Neutrophil (primary cell): Measurements from ENCODE around the gene ROR2.

Source experiments
- H3K27ac ChIP-seq: fragments of 200-600 bp; sonication (generic); 2 replicates; pipeline ENCODE4 v1.5.1; 2016; ENCODE audit warnings: mild to moderate bottlenecking, moderate library complexity
- H3K27me3 ChIP-seq: fragments of 200-600 bp; sonication (generic); 2 replicates; pipeline ENCODE4 v1.6.0; 2016; ENCODE audit warnings: mild to moderate bottlenecking
- H3K36me3 ChIP-seq: fragments of 200-600 bp; sonication (generic); 2 replicates; pipeline ENCODE4 v1.5.1; 2017
- H3K4me1 ChIP-seq, 2 experiments: fragments of 200-600 bp in 1 of 2; sonication (generic) in 1 of 2; 1 replicate in 1 of 2; 2 replicates in 1 of 2; pipeline versions ENCODE4 v1.5.1 to v1.6.1; 2013 to 2016; ENCODE audit warnings: low read depth in 1 of 2, low read length in 1 of 2, mild to moderate bottlenecking in 1 of 2, moderate library complexity in 1 of 2; ENCODE audit not compliant: control insufficient read depth in 1 of 2, insufficient read depth in 1 of 2
- H3K4me3 ChIP-seq, 2 experiments: fragments of 200-600 bp in 1 of 2; sonication (generic) in 1 of 2; 1 replicate in 1 of 2; 2 replicates in 1 of 2; pipeline ENCODE4 v1.5.1; 2013 to 2016; ENCODE audit warnings: low read depth in 1 of 2, low read length in 1 of 2, mild to moderate bottlenecking in 1 of 2, moderate library complexity in 1 of 2
- H3K9me3 ChIP-seq: fragments of 200-600 bp; sonication (generic); 2 replicates; pipeline ENCODE4 v1.5.1; 2016
- TF ChIP-seq, protein P1 (sequence below): fragments of 200-600 bp; sonication (generic); IDR thresholded peaks from 2 replicates; pipeline ENCODE4 v1.5.1; 2016; ENCODE audit warnings: antibody characterized with exemption

ROR2 gene

DNA sequence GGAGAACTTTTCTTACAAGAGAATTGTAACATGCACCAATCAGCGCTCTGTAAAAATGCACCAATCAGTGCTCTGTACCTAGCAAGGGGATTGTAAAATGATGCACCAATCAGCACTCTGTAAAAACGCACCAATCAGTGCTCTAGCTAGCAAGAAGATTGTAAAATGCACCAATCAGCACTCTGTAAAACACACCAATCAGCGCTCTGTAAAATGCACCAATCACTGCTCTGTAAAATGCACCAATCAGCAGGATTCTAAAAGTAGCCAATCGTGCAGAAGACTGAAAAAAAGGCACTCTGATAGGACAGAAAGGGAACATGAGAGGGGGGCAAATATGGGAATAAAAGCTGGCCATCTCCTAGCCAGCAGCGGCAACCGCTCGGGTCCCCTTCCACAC, 233.2 kb downstream of the ROR2 start:
- Histone ChIP-seq H3K4me3 (no peak overlapping the region), H3K27me3 (peaks cover 65% of the 10 kb centered on the region), H3K36me3 (no peaks in the 10 kb centered on the region), H3K4me1 (peaks cover 4 to 20% of the 10 kb centered on the region in 2 experiments), H3K9me3 (no peaks in the 10 kb centered on the region), H3K27ac (no peak overlapping the region)
- TF ChIP-seq, protein P1, sequence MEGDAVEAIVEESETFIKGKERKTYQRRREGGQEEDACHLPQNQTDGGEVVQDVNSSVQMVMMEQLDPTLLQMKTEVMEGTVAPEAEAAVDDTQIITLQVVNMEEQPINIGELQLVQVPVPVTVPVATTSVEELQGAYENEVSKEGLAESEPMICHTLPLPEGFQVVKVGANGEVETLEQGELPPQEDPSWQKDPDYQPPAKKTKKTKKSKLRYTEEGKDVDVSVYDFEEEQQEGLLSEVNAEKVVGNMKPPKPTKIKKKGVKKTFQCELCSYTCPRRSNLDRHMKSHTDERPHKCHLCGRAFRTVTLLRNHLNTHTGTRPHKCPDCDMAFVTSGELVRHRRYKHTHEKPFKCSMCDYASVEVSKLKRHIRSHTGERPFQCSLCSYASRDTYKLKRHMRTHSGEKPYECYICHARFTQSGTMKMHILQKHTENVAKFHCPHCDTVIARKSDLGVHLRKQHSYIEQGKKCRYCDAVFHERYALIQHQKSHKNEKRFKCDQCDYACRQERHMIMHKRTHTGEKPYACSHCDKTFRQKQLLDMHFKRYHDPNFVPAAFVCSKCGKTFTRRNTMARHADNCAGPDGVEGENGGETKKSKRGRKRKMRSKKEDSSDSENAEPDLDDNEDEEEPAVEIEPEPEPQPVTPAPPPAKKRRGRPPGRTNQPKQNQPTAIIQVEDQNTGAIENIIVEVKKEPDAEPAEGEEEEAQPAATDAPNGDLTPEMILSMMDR, result no peak

DNA sequence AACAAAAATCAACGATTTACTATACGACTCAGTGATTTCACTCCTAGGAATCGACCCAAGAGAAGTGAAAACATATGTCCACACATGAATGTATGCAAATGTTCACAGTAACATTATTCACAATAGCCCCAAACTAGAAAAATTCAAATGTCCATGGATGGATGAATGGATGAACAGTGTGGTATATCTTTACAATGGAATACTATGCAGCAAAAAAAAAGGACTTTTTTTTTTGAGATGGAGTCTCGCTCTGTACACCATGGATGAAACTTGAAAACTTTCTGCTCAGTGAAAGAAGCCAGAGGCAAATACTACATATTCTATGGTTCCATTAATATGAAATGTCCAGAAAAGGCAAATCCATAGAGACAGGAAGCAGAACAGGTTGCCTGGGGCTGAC, 233.8 kb downstream of the ROR2 start:
- TF ChIP-seq, protein P1, result no peak
- Histone ChIP-seq H3K27ac (no peak overlapping the region), H3K4me3 (no peak overlapping the region), H3K36me3 (no peaks in the 10 kb centered on the region), H3K9me3 (no peaks in the 10 kb centered on the region), H3K27me3 (peaks cover 62% of the 10 kb centered on the region), H3K4me1 (peaks cover 4 to 18% of the 10 kb centered on the region in 2 experiments)

DNA sequence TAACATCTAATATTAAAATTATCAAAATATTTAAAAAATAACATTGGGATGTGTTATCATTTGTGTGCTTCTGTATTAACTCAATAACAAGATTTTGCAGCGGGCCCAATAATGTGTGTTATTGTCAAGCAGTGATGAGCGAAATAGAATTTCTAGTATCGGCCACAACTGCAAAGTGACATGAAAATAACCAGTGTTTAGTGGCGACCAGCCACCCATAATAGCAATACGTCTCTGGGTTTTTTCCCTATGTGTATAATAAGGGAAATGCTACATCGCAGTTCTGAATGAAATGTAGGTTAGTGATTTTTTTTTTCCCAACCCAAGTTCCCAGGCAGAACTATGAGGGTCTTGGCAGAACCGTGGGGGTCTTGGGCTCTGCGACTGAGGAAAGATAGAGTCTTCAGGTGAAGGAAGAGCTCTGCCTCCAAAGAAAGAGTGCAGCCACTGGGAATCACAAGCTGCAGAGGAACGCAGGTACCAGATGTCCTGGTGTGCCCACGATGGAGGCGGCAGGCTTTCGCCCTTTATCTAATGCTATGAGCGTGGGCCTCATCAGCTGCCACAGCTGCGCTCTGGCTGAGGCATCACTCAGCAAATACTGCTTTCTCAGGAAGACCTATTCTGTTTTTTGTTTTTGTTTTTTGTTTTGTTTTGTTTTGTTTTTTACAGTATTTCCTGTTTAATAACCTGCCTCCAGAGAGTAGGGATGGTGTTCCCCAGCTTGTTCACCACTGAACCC, 235.0 kb downstream of the ROR2 start:
- no peak overlapping the region for H3K27ac ChIP-seq
- H3K27me3 ChIP-seq, result peaks cover 50% of the 10 kb centered on the region
- no peaks in the 10 kb centered on the region for H3K9me3 ChIP-seq
- no peak overlapping the region for H3K4me3 ChIP-seq
- TF ChIP-seq, protein P1, result no peak
- H3K36me3 ChIP-seq, result no peaks in the 10 kb centered on the region
- peaks cover 4 to 11% of the 10 kb centered on the region in 2 experiments for H3K4me1 ChIP-seq

DNA sequence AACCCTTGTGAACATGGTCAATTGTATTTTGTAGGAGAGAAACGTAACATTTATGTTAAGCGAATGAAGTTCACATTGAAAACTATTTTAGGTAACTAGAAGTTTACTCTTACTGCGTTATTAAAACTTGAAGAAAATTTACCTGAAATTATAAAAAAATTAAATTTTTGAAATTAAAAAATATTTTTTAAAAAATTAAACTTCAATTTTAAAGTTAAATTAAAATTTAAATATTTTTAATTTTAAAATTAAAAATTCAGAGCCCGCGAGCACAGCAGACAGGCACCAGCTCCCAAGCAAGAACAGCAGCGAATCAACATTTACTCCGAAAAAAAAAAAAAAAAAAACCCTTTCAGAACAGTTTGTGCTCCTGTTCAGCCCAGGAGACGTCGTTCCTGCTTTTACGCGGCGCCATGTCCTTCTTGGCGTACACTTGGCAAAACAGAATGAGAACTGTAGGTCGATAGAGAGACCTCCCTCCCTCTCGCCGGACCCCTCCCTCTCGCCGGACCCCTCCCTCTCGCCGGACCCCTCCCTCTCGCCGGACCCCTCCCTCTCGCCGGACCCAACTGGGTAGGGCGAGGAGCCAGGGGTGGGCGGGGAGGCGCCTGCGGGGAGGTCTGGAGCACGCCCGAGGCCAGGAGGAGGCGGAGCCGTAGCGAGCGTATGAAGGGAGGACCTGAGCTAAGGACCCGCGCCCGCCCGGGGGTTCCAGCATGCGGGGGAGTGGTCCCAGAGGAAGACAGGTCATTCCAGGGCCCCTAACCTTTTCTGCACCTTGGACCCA, 235.8 kb downstream of the ROR2 start:
- peak overlapping the region in 1 of 2 experiments; percentile 49 for H3K4me3 ChIP-seq
- peaks cover 4 to 11% of the 10 kb centered on the region in 2 experiments for H3K4me1 ChIP-seq
- H3K9me3 ChIP-seq, result no peaks in the 10 kb centered on the region
- TF ChIP-seq, protein P1, result no peak
- no peaks in the 10 kb centered on the region for H3K36me3 ChIP-seq
- H3K27me3 ChIP-seq, result peaks cover 42% of the 10 kb centered on the region
- no peak overlapping the region for H3K27ac ChIP-seq

DNA sequence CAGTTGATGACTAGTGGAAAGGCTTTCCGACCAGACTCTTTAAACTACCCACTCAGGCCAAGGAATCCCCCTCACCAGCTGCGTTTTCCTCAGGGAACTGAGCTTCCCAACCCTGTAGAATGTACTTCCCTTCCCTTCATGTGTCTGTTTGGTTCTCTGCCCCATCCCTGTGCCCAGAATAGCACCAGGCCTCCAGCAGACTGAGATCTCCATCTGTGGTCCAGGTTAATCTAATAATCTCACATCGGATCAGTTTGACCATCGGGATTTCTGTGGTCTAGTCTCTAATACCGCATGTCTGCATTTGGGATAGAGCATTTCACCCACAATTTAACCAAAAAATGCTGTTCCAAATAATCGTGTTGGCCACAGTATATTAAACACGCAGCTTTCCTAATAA, 237.2 kb downstream of the ROR2 start:
- H3K27ac ChIP-seq, result no peak overlapping the region
- TF ChIP-seq, protein P1, result no peak

More for the DNA sequence above, 237.2 kb downstream of the ROR2 start:
- Histone ChIP-seq H3K27me3 (peaks cover 33% of the 10 kb centered on the region), H3K4me3 (no peak overlapping the region), H3K9me3 (no peaks in the 10 kb centered on the region), H3K36me3 (no peaks in the 10 kb centered on the region), H3K4me1 (peaks cover 4 to 11% of the 10 kb centered on the region in 2 experiments)
